Measurements from ENCODE around the gene ARMC9.
"Not testable (repeated sequence)": the region's sequence is repeated elsewhere in the genome, so short reads cannot be mapped to it uniquely, and the experiment has no call there.

ARMC9 gene

DNA sequence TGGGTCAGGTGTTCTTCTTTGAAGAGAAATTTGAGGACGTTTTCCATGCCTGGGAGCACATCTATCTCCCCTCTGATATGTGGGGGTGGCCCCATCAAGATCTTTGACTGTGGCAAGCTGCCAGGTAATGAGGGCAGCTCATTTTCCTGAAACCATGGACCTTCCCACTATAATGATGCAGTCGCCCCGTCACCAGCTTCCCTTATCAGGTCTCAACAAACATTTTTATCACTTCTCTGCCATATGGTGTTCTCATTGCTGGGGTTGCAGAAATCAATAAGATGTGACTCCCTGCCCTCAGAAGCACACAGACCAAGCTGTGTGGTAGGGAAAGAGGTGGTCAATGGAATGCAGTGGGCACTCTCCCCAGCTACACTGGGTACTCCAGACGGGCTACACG, 148.7 kb downstream of the ARMC9 start:
- no peak for DNase-seq

DNA sequence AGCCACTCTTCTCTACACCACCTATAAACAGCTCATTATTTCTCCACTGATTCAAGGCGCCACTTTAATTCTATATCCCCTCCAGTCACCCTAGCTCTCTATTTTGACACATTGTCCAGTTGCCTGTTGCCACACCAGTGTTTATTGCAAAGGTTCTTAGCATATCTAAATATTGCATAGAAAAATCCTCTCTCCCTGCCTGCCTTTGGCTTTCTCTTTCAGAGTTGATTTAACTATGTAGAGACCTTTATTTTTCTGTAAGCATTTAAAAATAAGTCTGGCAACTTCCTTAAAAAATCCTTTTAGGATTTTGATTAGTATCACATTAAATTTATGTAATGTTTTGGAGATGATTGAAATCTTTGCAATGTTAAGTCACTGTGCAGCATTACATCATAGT, 149.2 kb downstream of the ARMC9 start:
- no peak for DNase-seq

DNA sequence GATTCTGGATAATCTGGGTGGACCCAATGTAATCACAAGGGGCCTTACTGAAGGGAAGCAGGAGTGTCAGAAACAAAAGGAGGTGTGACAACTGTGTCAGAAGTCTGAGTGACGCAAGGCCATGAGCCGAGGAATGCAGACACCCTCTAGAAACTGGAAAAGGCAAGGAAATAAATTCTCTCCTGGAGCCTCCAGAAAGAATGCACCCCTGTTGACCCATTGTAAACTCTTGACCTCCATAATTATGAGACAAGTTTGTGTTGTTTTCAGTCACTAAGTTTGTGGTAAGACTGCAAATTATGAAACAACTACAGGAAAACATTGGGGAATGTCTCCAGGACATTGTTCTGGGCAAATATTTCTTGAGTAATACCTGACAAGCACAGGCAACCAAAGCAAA, 149.7 kb downstream of the ARMC9 start:
- DNase-seq: no peak

DNA sequence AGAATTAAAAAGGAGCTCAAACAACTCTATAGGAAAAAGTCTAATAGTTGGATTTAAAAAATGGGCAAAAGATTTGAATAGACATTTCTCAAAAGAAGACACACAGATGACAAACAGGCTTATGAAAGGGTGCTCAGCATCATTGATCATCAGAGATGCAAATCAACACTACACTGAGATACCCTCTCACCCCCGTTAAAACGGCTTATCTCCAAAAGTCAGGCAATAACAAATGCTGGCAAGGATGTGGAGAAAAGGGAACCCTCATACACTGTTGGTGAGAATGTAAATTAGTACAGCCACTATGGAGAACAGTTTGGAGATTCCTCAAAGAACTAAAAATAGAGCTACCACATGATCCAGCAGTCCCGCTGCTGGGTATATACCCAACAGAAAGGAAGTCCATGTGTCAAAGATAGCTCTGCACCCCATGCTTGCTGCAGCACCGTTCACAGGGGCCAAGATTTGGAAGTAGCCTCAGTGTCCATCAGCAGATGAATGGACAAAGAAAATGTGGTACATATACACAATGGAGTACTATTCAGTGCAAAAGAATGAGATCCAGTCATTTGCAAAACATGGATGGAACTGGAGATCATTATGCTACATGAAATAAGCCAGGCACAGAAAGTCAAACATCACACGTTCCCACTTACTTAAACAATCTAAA, 150.4 kb downstream of the ARMC9 start:
- no peak for DNase-seq

DNA sequence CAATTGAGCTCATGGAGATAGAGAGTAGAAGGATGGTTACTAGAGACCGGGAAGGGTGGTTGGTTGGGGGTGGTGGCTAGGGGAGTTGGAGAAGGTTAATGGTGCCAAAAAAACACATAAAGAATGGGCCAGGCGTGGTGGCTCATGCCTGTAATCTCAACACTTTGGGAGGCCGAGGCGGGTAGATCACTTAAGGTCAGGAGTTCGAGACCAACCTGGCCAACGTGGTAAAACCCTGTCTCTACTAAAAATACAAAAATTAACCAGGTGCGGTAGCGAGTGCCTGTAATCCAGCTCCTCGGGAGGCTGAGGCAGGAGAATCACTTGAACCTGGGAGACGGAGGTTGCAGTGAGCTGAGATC, 150.9 kb downstream of the ARMC9 start:
- not testable (repeated sequence) for DNase-seq

DNA sequence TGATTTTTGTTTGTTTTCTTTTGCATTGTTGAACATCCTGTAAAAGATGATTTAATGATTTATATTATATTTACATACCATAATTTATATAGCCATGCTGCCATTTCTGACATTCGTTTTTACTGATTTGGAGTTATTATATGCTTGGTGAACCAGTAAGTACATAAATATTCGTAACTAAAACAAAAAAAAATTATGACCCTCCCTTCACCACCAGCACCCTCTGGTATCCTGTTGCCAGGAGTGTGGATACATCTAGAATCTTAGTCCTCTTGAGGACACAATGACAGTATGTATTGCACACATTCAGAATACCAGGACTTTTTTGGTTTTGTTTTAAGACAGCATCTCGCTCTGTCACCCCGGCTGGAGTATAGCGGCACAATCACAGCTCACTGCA, 153.2 kb downstream of the ARMC9 start:
- no peak for DNase-seq

DNA sequence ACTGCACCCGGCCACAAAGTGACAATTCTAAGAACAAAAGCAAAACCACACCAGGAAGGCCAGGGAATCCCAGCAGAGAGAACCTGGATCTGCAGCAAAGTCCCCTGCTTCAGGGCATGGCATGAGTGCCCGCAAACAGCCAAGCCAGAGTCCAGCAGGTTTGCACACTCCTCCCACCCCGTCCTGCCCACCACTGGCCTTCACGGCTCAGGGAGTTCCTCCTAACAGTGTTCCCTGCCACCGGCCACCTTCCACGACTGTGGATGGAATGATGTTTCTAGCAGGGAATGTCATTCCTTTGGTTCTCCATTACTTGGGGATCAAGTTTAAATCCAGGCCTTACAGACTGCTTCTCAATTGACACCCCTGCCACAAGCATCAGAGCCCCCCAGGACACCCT, 155.0 kb downstream of the ARMC9 start:
- no peak for DNase-seq

DNA sequence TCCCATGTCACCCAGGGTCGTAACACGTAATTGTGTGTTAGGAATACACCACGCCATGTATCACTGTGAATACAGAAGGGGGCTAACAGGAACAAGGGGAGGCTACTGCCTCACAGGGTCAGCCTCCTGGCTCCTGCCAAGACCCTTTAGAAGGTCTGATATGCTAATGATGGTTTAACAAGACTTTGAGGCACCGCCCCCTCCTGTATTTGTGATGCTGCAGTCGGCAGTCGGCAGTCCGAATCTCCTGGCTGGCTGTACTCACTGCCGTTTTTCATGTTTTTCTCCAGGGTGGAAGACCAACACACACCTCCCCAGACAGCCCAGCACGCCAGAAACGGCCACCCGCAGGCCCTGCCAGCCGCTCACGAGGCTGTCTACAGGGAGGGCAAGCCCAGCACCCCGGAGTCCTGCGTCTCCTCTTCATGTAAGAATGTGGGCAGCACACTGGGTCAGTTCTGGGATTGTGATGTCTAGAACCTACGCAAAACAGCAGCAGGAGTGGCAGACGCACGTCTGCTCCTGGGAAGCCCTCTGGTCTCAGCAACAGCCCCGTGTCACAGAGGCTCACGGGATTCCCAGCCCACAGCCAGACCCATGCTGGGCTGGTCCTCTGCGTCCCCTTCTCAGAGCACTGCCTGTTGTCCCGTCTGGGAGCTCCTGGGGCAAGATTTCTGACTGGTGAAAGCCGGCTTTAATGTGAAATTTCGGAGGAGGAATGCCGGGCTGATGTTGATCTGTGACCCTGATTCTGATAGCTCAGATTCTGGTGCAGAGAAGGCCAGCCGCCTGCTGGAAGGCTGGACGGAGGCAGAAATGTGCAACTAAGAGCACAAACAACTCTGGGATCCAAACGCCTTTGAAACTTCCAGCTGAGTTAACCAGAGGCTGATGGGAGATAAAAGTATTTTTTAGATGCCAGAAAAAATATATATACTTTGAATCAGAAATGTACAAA, 157.4 kb downstream of the ARMC9 start:
- DNase-seq: no peak

DNA sequence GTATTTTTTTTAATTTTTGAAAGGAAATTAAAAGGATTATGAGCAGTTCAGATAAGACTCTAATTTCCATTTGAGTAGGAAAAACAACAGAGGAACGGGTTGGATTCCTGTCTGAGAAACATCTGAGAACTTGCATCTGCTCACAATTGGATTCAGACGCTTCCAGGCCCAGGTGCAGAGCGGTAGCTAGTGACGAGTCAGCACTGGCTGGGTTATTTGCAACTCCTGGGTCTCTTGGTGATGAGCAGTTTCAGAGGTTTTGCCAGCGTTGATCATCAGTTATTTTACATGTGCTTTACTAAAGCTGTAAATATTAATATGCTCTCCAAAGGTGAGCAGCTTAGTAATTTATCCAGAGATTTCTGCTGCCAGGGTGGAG, 158.0 kb downstream of the ARMC9 start:
- no peak for DNase-seq

DNA sequence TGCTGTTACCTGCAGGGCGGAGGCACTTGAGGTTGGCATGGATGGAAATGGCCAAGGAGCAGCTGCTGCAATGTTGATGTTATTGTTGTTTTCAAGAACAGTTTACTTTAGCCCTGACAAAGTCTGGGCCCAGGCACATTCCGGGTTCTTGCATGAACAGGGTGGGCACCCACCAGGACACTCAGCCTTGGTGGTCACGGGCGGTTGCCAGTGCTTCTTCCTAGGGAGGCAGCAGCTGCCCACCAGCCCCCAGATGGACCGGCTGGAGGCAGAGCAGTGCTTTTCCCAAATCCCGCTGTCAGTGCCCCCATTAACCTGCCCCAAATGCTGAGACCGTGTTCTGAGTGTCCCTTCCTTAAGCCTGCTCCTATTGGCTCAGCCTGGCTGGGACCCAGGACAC, 158.6 kb downstream of the ARMC9 start:
- DNase-seq: no peak

DNA sequence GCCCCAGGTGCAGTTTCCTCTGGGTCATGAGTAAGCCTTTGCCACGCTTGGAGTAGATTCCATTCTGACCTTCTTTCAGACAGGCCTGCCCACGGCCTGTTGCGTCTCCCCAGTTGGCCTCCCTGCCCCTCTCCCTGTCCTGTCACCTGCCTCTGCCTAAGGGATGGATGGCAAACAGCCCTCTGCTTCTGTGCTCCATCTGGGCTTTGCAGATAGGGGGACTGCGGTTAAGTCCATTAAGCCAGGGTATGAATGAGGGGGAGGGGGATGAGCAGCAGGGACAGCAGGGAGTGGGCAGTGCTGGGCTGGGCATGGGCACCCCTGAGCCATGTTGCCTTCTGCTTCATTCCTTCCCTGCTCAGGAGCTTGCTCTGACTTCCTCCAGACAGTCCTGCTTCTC, 159.5 kb downstream of the ARMC9 start:
- no peak for DNase-seq

DNA sequence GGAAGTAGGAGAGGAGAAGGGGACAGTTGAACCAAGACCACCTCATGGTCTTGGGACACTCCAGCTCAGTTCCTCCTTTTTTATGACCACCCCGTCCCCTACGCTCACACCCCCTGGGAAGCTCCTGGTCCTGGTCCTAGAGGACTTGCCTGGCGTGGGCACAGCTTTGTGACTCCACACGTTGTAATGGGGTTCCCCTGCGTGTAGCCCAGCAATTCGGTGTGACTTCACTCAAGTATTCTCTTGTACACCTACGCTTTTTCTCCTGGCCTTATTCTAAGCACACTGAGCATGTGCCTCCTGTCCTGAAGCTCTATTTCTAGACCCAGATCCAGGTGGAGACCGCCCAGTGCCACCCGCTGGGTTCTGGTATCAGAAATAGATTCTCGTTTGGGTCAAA, 161.0 kb downstream of the ARMC9 start:
- DNase-seq: no peak

DNA sequence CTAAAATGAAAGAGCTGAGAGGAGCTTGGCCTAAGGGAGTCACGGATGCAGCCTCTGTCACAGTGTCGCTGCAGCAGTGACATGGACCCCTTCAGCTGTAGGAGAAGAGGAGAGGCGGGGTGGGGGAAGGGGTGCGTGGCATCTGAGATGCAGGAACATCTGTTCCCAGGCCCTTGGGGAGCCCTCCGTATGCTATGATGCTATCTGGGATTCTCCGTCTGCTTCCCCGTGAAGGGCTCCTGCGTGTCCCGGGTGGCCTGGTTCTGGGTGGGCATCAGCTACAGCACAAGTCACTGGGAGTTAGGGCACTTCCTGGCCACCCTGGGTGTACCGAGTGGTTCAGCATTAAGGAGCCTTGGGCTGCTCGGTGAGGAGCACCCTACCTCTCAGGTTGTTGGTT, 161.5 kb downstream of the ARMC9 start:
- DNase-seq: no peak

DNA sequence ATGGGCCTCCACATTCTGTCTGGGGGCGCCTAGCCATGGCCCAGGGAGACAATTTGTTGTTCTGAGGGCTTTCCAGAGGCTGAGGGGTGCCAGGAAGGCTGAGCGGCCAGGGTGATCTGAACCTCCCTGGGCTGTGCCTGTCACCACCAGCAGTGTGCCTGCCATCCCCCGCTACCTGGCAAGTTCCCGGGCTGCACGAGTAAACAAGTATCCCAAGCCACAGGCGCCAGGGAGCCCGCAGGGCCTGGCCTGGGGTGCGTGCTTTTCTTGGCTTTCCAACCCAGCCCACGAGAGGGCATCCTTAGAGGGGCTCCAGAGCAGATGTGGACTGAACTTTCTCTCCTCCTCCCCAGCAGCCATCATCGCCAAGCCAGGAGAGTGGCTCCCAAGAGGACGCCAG, 162.0 kb downstream of the ARMC9 start:
- DNase-seq: no peak

DNA sequence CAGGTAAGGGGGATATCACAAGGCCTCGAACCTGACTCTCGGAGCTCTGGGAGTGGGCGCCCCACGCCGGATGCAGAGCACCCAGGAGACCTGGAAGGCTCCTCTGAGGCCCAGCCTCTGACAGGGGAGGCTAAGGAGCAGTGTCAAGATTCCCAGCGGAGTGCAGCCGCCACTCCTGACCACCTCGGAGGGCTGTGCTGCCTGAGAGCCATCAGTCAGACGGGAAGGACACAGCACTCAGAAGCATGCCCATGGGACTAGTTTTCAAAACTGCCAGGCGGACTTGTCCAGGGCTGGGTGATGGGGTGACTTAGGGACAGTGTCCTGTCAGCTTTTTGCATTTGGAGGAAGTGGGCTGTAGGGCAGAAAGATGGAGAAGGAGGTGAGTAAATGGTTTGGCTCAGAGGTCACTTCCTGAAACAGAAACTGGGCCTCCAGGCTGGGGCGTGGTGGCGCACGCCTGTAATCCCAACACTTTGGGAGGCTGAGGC, 162.5 kb downstream of the ARMC9 start:
- no peak for DNase-seq

DNA sequence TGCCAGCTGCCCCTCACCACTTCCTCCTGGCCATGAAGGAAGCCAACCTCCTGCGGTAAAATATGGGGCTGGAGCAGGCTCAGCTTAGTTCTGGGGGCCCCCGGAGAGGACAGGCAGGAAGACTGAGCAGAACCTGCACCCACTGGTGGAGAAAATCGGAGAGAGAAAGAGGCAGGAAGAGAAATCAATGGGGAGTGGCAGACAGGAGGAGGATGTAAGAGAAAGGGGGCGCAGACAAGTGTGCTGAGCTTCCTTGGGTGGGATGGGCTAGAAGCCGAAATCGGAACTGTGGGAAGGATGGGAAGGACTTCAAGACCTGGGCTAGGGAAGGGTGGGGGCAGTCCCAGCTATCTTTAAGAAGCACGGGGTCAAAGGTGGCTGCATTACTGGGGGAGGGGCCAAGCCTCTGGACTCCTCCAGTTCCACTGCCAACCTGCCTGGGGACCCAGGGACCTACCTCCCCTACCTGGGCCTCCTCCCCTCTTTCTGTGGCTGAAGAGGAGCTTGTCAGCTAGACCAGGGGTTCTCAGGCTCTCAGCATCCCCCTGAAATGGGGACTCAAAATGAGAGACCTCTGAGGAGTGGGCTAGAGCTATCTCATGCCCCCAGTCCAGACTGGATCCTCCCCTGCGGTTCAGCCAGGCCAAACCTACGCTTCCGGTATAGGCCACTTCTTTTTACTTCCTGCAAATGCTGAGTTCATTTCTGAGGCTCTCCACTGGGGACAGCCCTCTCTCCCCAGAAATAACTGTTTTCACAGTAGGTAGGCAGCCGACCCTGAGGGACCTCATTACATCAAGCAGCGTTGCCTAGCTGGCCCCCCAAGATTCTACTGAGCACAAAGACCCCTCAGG, 163.5 kb downstream of the ARMC9 start:
- no peak for DNase-seq

DNA sequence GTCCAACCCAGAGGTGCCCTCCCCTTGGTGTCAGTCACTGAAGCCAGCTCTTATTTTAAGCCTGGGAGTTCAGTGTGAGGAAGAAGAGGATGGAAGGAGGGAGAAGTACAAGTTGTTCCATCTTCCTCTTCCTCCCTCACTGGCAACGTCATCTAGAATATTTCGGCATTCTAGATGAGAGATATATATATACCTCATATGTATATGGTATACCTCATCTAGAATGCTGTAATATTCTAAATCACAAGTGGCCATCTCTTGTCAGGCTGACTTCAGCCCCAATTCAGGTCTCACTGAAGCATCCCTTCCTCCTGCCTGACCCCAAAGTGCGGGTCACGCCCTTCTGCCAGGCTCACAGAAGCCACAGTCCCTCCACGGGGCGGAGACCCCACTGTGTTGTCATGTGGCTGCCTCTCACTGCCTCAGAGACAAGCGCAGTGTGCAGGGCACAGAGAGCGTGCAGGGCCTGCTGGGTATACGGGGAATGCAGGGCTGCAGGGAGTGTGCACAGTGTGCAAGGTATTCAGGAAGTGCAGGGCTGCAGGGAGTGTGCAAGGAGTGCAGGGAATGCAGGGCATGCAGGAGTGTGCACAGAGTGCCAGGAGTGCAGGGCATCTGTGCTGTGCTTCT, 164.2 kb downstream of the ARMC9 start:
- DNase-seq: no peak

DNA sequence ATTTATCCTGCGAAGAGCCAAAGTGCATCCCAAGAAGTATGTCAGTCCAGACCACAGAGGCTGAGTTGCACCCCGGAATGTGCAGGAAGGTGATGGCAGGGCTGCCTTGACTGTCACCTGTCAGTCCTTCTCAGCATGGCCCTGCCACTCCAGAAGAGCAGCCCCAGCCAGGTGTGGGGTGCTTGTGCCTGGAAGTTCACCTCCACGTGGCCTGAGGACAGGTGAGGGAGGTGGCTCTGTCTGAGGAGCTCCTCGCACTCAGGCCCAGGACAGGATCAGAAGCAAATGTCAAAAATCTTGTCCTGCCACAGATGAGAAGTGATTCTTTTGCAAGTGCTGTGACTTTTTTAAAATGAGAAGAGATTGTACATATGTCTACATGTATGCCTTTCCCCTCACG, 165.6 kb downstream of the ARMC9 start:
- DNase-seq: no peak

DNA sequence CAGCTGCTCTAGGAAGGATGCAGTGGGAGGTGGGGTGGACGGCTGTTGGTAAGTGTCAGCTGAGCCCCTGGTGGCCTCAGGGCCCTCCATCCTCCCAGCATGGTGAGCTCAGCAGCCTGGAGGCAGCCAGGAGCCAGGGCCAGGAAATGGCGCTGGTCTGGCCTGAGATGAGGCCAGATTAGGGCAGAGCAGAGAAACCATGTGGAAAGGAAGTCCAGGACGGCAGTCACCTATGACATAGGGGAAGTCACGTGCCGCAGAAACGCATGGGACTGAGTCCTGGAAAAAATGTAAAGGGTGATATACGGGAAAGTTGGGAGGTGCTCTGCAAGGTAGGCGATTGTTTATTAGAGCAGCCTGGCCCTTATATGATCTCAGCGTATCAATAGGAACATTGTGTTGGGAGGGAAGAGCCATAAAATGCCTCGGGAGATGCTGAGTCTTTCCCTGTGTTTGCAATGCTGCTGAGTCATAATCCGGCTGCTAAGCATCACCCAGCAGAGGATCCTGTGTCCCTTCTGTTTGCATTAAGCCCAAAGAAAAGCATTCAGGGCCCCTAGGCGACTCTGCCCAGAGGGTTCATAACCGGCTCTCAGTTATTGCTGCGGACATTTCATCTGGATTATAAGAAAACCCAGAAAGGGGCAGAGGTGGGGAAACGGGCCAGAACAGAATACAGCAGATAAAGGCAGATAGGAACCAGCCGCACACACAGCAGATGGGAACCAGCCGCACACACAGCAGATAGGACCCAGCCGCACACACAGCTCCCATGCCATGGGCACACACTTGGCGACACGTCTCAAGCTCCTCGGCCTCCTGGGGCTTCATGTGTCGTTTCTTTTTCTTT, 166.8 kb downstream of the ARMC9 start:
- DNase-seq: no peak

DNA sequence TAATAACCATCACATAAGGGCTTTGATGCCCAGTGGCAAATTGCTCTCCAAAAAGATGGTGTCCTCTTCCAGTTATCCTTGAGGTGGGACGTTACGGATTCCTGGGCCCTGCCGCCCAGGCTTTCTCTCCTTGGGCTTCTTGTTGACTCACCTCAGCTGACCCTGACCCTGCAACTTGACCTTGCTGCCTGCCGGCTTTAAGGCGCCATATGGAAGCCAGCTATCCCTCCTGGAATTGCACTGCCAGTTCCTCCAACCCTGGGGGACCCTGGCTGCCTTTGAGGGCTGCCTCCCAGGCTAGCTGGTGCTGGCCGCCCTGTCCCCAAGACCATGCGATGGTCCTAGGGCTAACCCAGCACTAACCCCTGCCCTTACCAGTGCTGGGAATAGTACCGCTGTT, 168.7 kb downstream of the ARMC9 start:
- DNase-seq: no peak

DNA sequence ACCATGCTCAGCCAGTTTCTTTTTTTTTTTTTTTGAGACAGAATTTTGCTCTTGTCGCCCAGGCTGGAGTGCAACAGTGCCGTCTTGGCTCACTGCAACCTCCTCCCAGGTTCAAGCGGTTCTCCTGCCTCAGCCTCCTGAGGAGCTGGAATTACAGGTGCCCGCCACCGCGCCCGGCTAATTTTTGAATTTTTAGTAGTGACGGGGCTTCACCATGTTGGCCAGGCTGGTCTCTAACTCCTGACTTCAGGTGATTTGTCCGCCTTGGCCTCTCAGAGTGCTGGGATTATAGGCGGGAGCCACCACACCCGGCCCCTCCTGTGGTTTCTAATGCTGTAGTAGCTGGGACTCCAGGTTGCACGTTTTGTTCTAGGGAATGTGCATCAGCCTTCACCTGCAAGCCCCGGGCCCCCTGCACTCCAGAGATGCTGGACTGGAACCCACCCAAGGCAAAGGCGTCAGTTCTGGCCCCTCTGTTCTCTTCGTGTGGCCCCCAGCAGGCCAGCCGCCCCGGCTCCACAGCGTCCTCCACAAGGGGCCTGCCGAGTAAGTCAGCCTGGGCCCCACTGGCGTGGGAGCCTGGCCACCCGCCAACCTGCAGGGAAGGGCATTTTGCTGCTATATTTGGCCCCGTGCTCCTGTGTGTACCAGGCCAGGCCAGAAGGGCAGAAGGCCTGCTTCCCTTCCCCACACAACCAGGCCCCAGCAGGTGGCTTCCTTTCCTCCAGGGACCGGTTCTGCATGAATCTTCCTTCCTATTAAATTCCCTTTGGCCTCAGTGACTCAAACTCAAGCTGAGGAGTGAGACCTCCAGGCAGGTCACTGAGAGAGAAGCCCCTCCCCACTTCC, 171.4 kb downstream of the ARMC9 start:
- no peak for DNase-seq

Data from stimulated activated CD4-positive, alpha-beta T cell treated with anti-CD3 and anti-CD28 coated beads, Interleukin-2, amount 100 ng/mL, for 24 hours (primary cell).